ENCODE measurements around the gene PNPLA2.

- TF ChIP-seq CTCF (conservative IDR thresholded peaks at IDR 0.05 in 1 of 2, IDR thresholded peaks at IDR 0.05 in 1 of 2; ENCODE audit: low read depth in 1 of 2, low read length in 2 of 2), result no peak
- TF ChIP-seq EZH2 (IDR thresholded peaks at IDR 0.05; ENCODE audit: low read length, missing control alignments), result no peak
These were observed 30.6 kb downstream of the PNPLA2 start for GRCh38 chr11:849104-849824.
